Stomach smooth muscle (tissue), 2 donors: ENCODE measurements around the gene ZNF26.
"Not testable (repeated sequence)": the region's sequence is repeated elsewhere in the genome, so short reads cannot be mapped to it uniquely, and the experiment has no call there.

Experiments used
- H3K27ac ChIP-seq: one replicate; pipeline ENCODE4 v1.7.0; 2013; ENCODE audit warnings: mild to moderate bottlenecking, low read length, inconsistent platforms
- H3K27me3 ChIP-seq, 2 donors: one replicate each; pipeline ENCODE4 v1.7.0; 2013; ENCODE audit warnings: low read length in 2 of 2; ENCODE audit not compliant: insufficient read depth in 2 of 2, control insufficient read depth in 1 of 2
- H3K36me3 ChIP-seq, 2 donors: one replicate each; pipeline ENCODE4 v1.7.0; 2013; ENCODE audit warnings: low read length in 2 of 2; ENCODE audit not compliant: control insufficient read depth in 2 of 2, insufficient read depth in 2 of 2
- H3K4me1 ChIP-seq: one replicate; pipeline ENCODE4 v1.7.0; 2013; ENCODE audit warnings: low read length; ENCODE audit not compliant: control insufficient read depth, insufficient read depth
- H3K4me3 ChIP-seq, 2 donors: one replicate each; pipeline ENCODE4 v1.7.0; 2013; ENCODE audit warnings: low read length in 2 of 2
- H3K9ac ChIP-seq, 2 donors: one replicate each; pipeline ENCODE4 v1.7.0; 2013; ENCODE audit warnings: low read length in 2 of 2, mild to moderate bottlenecking in 1 of 2
- H3K9me3 ChIP-seq, 2 donors: one replicate each; pipeline ENCODE4 v1.7.0; 2013; ENCODE audit warnings: low read length in 2 of 2; ENCODE audit not compliant: control insufficient read depth in 2 of 2
- donor health status: healthy.
- donor health status: Pancreatic carcinoma.

ZNF26 gene

DNA sequence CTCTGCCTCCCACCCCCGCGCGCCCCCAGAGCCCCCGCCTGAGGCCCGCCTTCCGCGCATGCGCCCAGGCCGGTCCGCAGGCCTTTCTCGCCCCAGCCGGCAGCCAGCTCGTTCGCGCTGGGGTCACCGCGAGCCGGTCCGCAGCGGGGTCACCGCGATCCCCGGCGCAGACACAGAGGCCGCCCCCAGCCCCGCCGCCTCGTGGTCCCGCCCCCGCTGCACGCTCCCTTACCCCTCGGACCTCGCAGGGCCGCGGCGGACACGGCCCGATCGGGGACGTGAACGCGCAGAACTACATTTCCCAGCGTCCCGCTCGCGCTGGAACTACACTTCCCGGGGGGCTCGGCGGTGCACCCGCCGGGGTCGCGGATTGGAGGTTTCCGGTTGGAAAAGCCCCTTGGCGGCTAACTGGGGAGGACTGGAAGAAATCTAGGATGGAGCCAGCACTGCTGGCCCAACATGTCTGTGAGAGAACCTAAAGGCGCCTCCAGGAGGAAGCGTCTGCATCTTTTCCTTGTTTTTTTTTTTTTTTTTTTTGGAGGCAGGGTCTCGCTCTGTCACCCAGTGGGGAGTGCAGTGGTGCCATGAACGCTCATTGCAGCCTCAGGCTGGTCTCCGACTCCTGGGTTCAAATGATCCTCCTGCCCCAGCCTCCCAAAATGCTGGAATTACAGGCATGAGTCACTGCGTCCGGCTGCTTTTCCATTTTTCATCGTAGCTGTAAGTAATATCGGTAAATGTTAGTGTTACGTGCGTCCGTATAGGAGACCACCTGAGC lies 30.0 kb upstream of the ZNF26 start, which contains the start of gene ZNF605:
TSS of gene ZNF605 (minus strand) at position 296 of the 778 bp plus-strand sequence. CDS start 10,671 bp downstream, outside the sequence.
- peak within 1 kb of the TSS; percentile 85 to 87 for H3K9ac ChIP-seq
- H3K9me3 ChIP-seq, result peaks cover 0 to 4% of the 10 kb centered on the region in 2 donors
- H3K4me3 ChIP-seq, result peak within 1 kb of the TSS; percentile 97 to 99
- peaks cover 15% of the 10 kb centered on the region for H3K4me1 ChIP-seq
- H3K27me3 ChIP-seq, result no peaks in the 10 kb centered on the region
- peak within 1 kb of the TSS; percentile 67 for H3K27ac ChIP-seq
- H3K36me3 ChIP-seq, result no peaks in the 10 kb centered on the region

DNA sequence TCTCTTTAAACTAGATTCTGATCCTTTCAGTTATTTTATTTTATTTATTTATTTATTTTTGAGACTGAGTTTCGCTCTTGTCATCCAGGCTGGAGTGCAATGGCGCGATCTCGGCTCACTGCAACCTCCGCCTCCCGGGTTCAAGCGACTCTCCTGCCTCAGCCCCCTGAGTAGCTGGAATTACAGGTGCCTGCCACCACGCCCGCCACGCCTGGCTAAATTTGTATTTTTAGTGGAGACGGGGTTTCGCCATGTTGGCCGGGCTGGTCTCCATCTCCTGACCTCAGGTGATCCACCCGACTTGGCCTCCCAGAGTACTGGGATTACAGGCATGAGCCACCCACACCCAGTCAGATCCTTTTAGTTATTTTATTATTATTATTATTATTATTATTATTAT lies 24.4 kb upstream of the ZNF26 start:
- H3K27ac ChIP-seq, H3K9me3 ChIP-seq, H3K9ac ChIP-seq, H3K36me3 ChIP-seq, H3K27me3 ChIP-seq, H3K4me3 ChIP-seq, H3K4me1 ChIP-seq: not testable (repeated sequence)

DNA sequence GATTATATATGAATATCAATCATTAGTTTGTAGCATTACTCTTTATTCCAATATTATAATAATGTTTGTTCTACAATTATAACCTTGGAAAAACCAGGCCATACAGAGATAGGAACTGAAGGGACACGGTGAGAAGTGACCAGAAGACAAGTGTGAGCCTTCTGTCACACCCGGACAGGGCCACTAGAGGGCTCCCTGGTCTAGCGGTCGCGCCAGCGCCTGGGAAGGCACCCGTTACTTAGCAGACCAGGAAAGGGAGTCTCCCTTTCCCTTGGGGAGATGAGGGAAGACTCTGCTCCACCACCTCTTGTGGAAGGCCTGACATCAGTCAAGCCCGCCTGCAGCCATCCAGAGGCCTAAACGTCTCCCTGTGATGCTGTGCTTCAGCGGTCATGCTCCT lies 22.2 kb upstream of the ZNF26 start:
- H3K4me3 ChIP-seq, H3K27ac ChIP-seq, H3K4me1 ChIP-seq, H3K36me3 ChIP-seq, H3K9ac ChIP-seq, H3K27me3 ChIP-seq, H3K9me3 ChIP-seq: not testable (repeated sequence)

GRCh38 chr12:132965796-132966195 lies 20.4 kb upstream of the ZNF26 start:
- H3K4me1 ChIP-seq, result no peaks in the 10 kb centered on the region
- no peak overlapping the region for H3K4me3 ChIP-seq
- no peak overlapping the region for H3K9ac ChIP-seq
- no peaks in the 10 kb centered on the region for H3K36me3 ChIP-seq
- H3K27ac ChIP-seq, result no peak overlapping the region
- H3K27me3 ChIP-seq, result no peaks in the 10 kb centered on the region
- no peaks in the 10 kb centered on the region for H3K9me3 ChIP-seq

DNA sequence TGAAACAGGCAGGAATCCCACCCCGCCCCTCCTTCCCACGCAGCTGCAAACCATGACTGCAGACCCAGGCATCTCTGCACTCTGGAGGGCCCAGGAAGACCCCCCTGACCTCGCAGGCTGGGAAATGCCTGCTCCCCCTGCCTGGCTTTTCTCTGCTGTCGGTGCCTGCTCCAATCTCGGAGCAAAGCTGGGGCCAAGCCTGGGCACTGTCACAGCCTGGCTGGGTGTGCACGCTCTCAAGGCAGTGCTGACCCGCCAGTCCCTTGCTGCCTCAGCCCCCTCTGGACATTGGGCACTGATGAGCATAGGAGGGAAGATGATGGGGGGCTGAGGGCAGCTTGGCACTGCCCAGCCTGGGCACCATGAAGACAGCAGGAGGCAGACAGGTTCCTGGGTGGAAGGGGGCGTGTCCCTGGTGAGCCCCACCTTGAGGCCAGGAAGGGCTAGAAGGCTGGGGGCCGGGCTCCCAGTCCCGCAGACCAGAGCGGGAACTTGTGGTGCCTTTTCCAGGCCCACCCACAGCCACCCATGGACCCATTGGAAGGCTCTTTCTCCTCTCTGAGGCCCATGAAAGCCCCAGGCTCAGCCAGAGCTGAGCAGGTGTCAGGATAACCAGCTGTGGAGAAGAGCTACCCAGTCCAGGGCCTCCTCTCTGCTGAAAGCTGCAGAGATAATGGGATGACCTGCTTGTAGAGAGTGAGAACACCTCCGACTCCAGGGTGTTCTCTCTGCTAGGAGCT lies 19.3 kb upstream of the ZNF26 start:
- Histone ChIP-seq H3K36me3 (no peaks in the 10 kb centered on the region), H3K4me1 (no peaks in the 10 kb centered on the region), H3K4me3 (no peak overlapping the region), H3K27ac (no peak overlapping the region), H3K27me3 (no peaks in the 10 kb centered on the region), H3K9ac (no peak overlapping the region), H3K9me3 (no peaks in the 10 kb centered on the region)

GRCh38 chr12:132967736-132968135 lies 18.4 kb upstream of the ZNF26 start:
- Histone ChIP-seq H3K4me3 (no peak overlapping the region), H3K27ac (no peak overlapping the region), H3K9me3 (no peaks in the 10 kb centered on the region), H3K27me3 (no peaks in the 10 kb centered on the region), H3K9ac (no peak overlapping the region), H3K36me3 (no peaks in the 10 kb centered on the region), H3K4me1 (no peaks in the 10 kb centered on the region)

DNA sequence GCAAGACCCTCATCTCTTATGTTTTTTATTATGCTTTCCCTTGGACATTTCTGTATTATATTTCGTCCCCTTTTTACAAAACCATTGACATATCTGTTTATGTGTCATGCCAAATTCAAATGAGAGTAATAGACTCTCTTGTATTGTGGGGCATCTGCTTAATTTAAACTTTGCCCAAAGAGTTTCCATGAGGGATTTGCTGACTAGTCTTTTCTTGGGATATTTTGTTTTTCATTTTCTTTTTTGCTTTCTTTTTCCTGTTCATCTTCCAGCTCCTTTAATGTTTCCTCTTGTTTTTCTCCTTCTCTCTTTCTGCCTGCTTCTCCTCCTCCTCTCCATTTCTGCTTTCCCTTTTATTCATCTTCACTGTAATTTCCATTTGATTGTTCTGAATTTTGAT lies 13.8 kb upstream of the ZNF26 start:
- no peak overlapping the region for H3K27ac ChIP-seq
- no peak overlapping the region for H3K4me3 ChIP-seq
- H3K36me3 ChIP-seq, result no peaks in the 10 kb centered on the region
- H3K9ac ChIP-seq, result no peak overlapping the region
- no peaks in the 10 kb centered on the region for H3K27me3 ChIP-seq
- H3K9me3 ChIP-seq, result peaks cover 0 to 3% of the 10 kb centered on the region in 2 donors
- no peaks in the 10 kb centered on the region for H3K4me1 ChIP-seq

GRCh38 chr12:132976870-132977269 lies 9.3 kb upstream of the ZNF26 start:
- H3K9me3 ChIP-seq, H3K27ac ChIP-seq, H3K4me1 ChIP-seq, H3K4me3 ChIP-seq, H3K9ac ChIP-seq, H3K27me3 ChIP-seq, H3K36me3 ChIP-seq: not testable (repeated sequence)

GRCh38 chr12:132986885-132987225 lies 688 bp downstream of the ZNF26 start:
- peaks cover 11% of the 10 kb centered on the region for H3K4me1 ChIP-seq
- H3K27ac ChIP-seq, result peak overlapping the region; percentile 88
- H3K9ac ChIP-seq, result peak overlapping the region; percentile 93 to 97
- peaks cover 0 to 2% of the 10 kb centered on the region in 2 donors for H3K36me3 ChIP-seq
- H3K4me3 ChIP-seq, result peak overlapping the region; percentile 93 to 98
- H3K9me3 ChIP-seq, result no peaks in the 10 kb centered on the region
- H3K27me3 ChIP-seq, result no peaks in the 10 kb centered on the region

DNA sequence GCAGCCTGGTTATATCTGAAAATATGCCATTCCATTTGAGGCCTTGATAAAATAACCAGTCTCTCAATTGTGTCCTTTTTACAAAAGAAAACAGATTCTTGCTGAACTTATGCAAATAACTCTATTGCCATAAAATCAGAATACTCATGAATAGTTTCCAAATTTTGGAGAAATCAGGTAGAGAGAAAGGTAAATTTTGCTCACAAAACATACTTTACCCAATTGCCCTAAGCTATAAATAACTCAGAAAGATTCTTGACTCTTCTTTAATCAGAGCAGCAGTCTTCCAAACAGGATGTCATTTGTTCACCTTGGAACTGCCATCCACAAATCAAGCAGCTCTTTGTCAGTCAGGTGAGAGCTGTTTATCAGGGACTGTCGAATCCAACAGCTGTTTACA lies 12.6 kb downstream of the ZNF26 start:
- H3K36me3 ChIP-seq, result peaks cover 0 to 2% of the 10 kb centered on the region in 2 donors
- peaks cover 16 to 28% of the 10 kb centered on the region in 2 donors for H3K9me3 ChIP-seq
- H3K9ac ChIP-seq, result no peak overlapping the region
- no peak overlapping the region for H3K27ac ChIP-seq
- H3K4me3 ChIP-seq, result no peak overlapping the region
- no peaks in the 10 kb centered on the region for H3K4me1 ChIP-seq
- H3K27me3 ChIP-seq, result no peaks in the 10 kb centered on the region
